ENCODE data around the gene ANGPT4. TPM values are rescaled to one million over a fixed set of nuclear protein-coding genes. Genes with fewer than 3 reads are reported as not detected.
"Not testable (repeated sequence)": the region's sequence is repeated elsewhere in the genome, so short reads cannot be mapped to it uniquely, and the experiment has no call there.

Gene ANGPT4
- total RNA-seq, 2 donors from 2014 or later = 0.05 TPM; not detected in 1

DNA sequence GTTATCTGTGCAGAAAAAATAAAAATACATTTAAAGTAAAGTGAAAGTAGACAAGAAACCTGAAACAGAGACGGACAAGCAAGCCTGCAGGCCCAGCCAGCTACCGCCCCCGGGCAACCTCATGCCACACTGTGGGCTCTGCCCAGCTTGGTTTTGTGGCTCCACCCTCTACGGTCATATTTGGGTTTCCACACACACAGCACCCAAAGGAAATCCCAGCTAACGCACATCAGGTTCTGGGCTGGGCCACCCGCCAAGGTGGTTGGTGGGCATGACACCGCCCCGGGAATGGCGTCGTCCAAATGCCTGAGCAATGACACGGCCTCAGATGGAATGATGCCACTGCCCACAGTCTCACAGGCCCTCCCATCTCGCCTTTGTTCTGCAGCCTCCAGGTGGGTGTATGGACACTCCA lies 59.8 kb downstream of the ANGPT4 start:
- H3K4me3 ChIP-seq = no peak overlapping the region
- H3K36me3 ChIP-seq = no peaks in the 10 kb centered on the region
- no peak overlapping the region for H3K9ac ChIP-seq (ENCODE audit: low read depth in 2 of 2, low read length in 2 of 2)
- no peaks in the 10 kb centered on the region for H3K4me1 ChIP-seq
- TF ChIP-seq, protein P1, sequence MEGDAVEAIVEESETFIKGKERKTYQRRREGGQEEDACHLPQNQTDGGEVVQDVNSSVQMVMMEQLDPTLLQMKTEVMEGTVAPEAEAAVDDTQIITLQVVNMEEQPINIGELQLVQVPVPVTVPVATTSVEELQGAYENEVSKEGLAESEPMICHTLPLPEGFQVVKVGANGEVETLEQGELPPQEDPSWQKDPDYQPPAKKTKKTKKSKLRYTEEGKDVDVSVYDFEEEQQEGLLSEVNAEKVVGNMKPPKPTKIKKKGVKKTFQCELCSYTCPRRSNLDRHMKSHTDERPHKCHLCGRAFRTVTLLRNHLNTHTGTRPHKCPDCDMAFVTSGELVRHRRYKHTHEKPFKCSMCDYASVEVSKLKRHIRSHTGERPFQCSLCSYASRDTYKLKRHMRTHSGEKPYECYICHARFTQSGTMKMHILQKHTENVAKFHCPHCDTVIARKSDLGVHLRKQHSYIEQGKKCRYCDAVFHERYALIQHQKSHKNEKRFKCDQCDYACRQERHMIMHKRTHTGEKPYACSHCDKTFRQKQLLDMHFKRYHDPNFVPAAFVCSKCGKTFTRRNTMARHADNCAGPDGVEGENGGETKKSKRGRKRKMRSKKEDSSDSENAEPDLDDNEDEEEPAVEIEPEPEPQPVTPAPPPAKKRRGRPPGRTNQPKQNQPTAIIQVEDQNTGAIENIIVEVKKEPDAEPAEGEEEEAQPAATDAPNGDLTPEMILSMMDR (IDR thresholded peaks at IDR 0.05) = no peak
- intact Hi-C loops (cut with DNase I) = no loop called here
- DNase-seq = no peak
- H3K9me3 ChIP-seq = no peaks in the 10 kb centered on the region
- no peak overlapping the region for H3K27ac ChIP-seq
- H3K27me3 ChIP-seq = no peaks in the 10 kb centered on the region

DNA sequence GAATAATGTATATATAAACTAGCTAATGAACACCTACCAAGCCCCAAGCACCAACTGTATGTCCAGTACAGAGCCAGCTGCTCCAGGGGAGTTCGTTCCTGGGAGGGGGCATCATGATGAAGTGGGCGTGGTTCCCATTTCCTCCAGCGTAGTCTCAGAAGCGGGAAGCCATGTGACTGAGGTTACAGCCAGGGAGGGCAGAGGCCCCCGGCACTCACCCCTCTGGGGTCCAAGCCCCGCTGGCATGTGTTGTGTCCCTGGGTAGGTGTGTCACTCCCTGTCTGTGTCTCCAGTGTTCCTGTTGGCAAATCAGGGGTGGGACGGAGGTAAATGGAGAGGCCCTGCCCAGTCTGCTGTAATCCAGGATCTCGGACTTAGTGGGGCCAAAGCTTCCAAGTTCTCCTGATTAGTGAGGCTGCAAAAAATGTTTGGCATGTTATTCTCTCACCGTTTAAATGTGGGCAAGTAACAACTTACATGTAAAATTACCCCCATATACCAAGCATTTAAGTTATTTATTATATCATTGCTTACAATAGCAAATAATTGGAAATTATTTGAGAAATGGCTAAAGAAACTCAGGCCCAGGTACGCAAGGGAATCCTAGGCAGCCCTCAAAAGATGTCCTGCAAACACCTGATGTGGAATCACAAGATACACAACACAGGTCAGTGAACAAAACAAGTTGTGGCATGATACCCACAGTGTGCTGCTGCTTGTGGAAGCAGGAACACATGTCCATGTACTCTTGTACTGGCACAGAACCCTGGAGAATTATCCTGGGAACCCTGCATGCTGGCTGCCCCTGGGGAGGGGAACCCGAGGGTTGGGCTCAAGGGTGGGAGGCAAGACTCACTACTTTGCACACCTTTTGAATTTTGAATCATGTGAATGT lies 60.4 kb downstream of the ANGPT4 start:
- intact Hi-C loops (cut with DNase I) = no loop called here
- Histone ChIP-seq H3K4me3 (no peak overlapping the region), H3K27me3 (no peaks in the 10 kb centered on the region), H3K9me3 (no peaks in the 10 kb centered on the region), H3K36me3 (no peaks in the 10 kb centered on the region), H3K4me1 (no peaks in the 10 kb centered on the region), H3K9ac (ENCODE audit: low read depth in 2 of 2, low read length in 2 of 2) (no peak overlapping the region), H3K27ac (no peak overlapping the region)
- TF ChIP-seq, protein P1 (IDR thresholded peaks at IDR 0.05) = no peak
- DNase-seq = no peak

DNA sequence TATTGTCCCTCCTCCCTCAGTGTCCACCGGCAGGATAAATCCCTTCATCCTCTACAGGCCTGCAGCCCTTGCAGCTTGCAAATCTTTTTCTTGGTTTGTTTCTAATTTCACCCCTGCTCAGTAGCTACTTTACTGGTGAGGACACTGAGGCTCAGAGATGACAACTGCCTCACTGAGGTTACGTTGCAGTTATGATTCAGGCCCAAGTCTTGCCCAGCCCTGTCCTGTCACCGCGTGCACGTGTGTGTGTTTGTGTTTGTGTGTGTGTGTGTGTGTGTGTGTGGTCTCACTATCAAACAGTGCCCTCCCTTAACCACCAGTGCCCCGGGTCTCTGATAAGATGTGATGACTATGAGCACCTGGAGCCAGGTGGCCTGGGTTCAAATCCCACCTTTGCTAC lies 61.5 kb downstream of the ANGPT4 start:
- no peaks in the 10 kb centered on the region for H3K4me1 ChIP-seq
- no peaks in the 10 kb centered on the region for H3K27me3 ChIP-seq
- H3K9ac ChIP-seq (ENCODE audit: low read depth in 2 of 2, low read length in 2 of 2) = no peak overlapping the region
- H3K27ac ChIP-seq = no peak overlapping the region
- TF ChIP-seq, protein P1 (IDR thresholded peaks at IDR 0.05) = no peak
- intact Hi-C loops (cut with DNase I) = no loop called here
- no peak for DNase-seq
- H3K36me3 ChIP-seq = no peaks in the 10 kb centered on the region
- no peak overlapping the region for H3K4me3 ChIP-seq
- no peaks in the 10 kb centered on the region for H3K9me3 ChIP-seq

DNA sequence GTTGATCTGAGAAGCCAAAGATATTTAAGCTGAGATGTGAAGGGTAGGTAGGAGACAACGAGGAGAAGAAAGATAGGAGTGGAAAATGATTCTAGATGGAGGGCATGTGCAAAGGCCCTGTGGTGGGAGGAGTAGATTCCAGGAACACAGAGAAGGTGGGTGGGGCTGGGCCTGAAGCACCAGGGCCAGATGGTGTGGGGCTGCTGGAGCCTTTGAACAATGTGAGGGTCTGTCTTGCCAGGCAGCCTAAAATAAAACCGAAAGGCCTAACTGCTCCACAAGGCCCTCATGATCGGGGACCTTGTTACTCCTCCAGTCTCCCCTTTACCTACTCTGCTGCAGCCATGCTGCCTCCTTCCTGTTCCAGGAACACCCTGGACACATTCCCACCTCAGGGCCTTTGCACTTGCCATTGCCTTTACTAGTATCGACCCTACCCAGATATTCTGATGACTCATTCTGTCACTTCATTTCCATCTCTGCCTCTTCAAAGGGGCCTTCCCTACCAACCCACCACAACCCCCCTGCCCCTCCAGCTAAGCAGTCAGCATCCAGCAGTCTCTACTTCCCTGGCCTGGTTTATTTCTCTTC lies 62.6 kb downstream of the ANGPT4 start:
- Histone ChIP-seq H3K9ac (ENCODE audit: low read depth in 2 of 2, low read length in 2 of 2) (no peak overlapping the region), H3K4me1 (no peaks in the 10 kb centered on the region)

DNA sequence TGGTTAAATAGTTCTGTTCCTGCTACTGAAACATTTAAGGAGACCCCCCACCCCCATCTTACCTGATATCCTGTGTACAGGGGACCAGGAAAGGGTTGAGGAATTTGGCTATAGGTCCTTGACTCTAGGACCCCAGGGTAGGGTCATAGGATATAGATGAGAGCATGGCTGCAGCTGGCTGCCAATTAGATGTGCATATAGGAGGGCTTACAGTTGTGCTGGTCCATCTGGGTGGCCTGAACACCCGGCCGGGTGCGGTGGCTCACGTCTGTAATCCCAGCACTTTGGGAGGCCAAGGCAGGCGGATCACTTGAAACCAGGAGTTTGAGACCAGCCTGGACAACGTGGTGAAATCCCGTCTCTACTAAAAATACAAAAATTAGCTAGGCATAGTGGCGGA lies 67.4 kb downstream of the ANGPT4 start:
- H3K4me3 ChIP-seq; H3K27me3 ChIP-seq; H3K9ac ChIP-seq (ENCODE audit: low read depth in 2 of 2, low read length in 2 of 2); H3K27ac ChIP-seq; intact Hi-C loops (cut with DNase I); DNase-seq; H3K36me3 ChIP-seq; H3K9me3 ChIP-seq; H3K4me1 ChIP-seq: not testable (repeated sequence)

More for the DNA sequence above, 62.6 kb downstream of the ANGPT4 start:
- Histone ChIP-seq H3K9me3 (no peaks in the 10 kb centered on the region), H3K27me3 (no peaks in the 10 kb centered on the region), H3K36me3 (no peaks in the 10 kb centered on the region), H3K27ac (no peak overlapping the region), H3K4me3 (no peak overlapping the region)
- no peak for DNase-seq
- intact Hi-C loops (cut with DNase I) = no loop called here
- TF ChIP-seq, protein P1 (IDR thresholded peaks at IDR 0.05) = no peak

DNA sequence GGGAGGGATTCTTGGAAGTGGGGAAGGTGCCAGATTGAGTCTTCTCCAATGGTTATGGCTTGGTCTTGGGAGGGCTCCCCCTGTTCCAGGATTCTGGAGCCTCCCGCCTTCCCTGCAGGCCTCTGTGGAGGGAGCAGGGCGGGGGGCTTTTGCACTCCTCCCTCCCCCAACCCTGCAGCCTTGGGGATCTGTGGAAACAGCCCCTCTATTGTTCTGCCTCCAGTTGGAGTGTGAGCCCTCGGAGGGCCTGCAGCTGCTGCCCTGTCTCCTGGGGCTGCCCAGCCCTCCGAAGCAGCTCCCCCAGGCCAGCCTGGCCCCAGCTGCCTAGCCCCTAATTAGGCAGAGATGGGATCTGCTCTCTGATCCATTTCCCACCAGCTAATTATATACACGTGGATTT lies 67.9 kb downstream of the ANGPT4 start:
- DNase-seq = no peak
- intact Hi-C loops (cut with DNase I) = no loop called here

More for the DNA sequence above, 67.9 kb downstream of the ANGPT4 start:
- TF ChIP-seq, protein P1 (IDR thresholded peaks at IDR 0.05) = no peak
- Histone ChIP-seq H3K9me3 (no peaks in the 10 kb centered on the region), H3K4me3 (no peak overlapping the region), H3K27me3 (no peaks in the 10 kb centered on the region), H3K27ac (no peak overlapping the region), H3K9ac (ENCODE audit: low read depth in 2 of 2, low read length in 2 of 2) (no peak overlapping the region), H3K36me3 (no peaks in the 10 kb centered on the region), H3K4me1 (no peaks in the 10 kb centered on the region)

Data from colonic mucosa (tissue), 4 donors.